Esophagus (tissue), 2 donors: Measurements from ENCODE around the gene LHFPL5. TPM values are rescaled to one million over a fixed set of nuclear protein-coding genes. Genes with fewer than 3 reads are reported as not detected.

ENCODE experiments used
- H3K27ac ChIP-seq, 2 donors: one replicate each; pipeline ENCODE4 v1.5.1; 2013; ENCODE audit warnings: low read depth in 2 of 2, mild to moderate bottlenecking in 2 of 2, inconsistent platforms in 1 of 2, low read length in 1 of 2, moderate library complexity in 1 of 2
- H3K27me3 ChIP-seq, 2 donors: one replicate each; pipeline ENCODE4 v1.6.1; 2013; ENCODE audit warnings: low read length in 2 of 2, control low read depth in 1 of 2, mild to moderate bottlenecking in 1 of 2; ENCODE audit not compliant: insufficient read depth in 2 of 2, control insufficient read depth in 1 of 2
- H3K36me3 ChIP-seq, 2 donors: one replicate each; pipeline ENCODE4 v1.6.1; 2013; ENCODE audit warnings: low read length in 1 of 2; ENCODE audit not compliant: control insufficient read depth in 2 of 2, insufficient read depth in 2 of 2
- H3K4me1 ChIP-seq, 2 donors: one replicate each; pipeline ENCODE4 v1.6.1; 2013; ENCODE audit warnings: low read length in 1 of 2; ENCODE audit not compliant: control insufficient read depth in 2 of 2, insufficient read depth in 2 of 2
- H3K4me3 ChIP-seq, 2 donors: one replicate each; pipeline ENCODE4 v1.5.1; 2013; ENCODE audit warnings: low read length in 2 of 2, mild to moderate bottlenecking in 2 of 2, low read depth in 1 of 2, moderate library complexity in 1 of 2
- H3K9me3 ChIP-seq, 2 donors: one replicate each; pipeline ENCODE4 v1.6.1; 2013; ENCODE audit warnings: mild to moderate bottlenecking in 2 of 2, low read depth in 1 of 2, low read length in 1 of 2, moderate library complexity in 1 of 2; ENCODE audit not compliant: control insufficient read depth in 2 of 2, insufficient read depth in 1 of 2
- WGBS, 2 donors: extraction: QIAGEN DNeasy Blood & Tissue Kit; methylation state at CpG; one replicate each; pipeline ENCODE4 v1.1.7; 2013; 5-methylcytosine and 5-hydroxymethylcytosine counted together
- polyA plus RNA-seq, 2 donors: library from polyadenylated mRNA; stranded (reverse); fragments of 200-250 nt; gene quantifications; one replicate each; pipeline ENCODE4 v1.2.3, GENCODE V29; 2013
- donor health status: healthy with polysubstance abuse.
- donor health status: Bipolar disorder and iron deficiency.

Gene LHFPL5
- polyA plus RNA-seq, 2 donors, result not detected

- Histone ChIP-seq H3K36me3 (peaks cover 2 to 6% of the 10 kb centered on the region in 2 donors), H3K27ac (no peak overlapping the region), H3K9me3 (no peaks in the 10 kb centered on the region), H3K4me1 (no peaks in the 10 kb centered on the region), H3K4me3 (no peak overlapping the region), H3K27me3 (no peaks in the 10 kb centered on the region)
- 50 to 97% methylated on average over 1 of the region's 1 CpG for WGBS, 2 donors
Observed at GRCh38 chr6:35839019-35839418, 33.9 kb downstream of the LHFPL5 start.

GRCh38 chr6:35842381-35842780 lies 37.2 kb downstream of the LHFPL5 start:
- Histone ChIP-seq H3K36me3 (peaks cover 0 to 2% of the 10 kb centered on the region in 2 donors), H3K4me3 (no peak overlapping the region), H3K9me3 (no peaks in the 10 kb centered on the region), H3K4me1 (no peaks in the 10 kb centered on the region), H3K27me3 (no peaks in the 10 kb centered on the region), H3K27ac (no peak overlapping the region)
- 90 to 94% methylated on average over 3 of the region's 3 CpGs for WGBS, 2 donors

GRCh38 chr6:35844290-35844689 lies 39.1 kb downstream of the LHFPL5 start:
- H3K4me3 ChIP-seq, result no peak overlapping the region
- H3K27ac ChIP-seq, result no peak overlapping the region
- H3K36me3 ChIP-seq, result no peaks in the 10 kb centered on the region
- no peaks in the 10 kb centered on the region for H3K9me3 ChIP-seq
- WGBS, 2 donors, result 92 to 96% methylated on average over 3 of the region's 3 CpGs
- H3K27me3 ChIP-seq, result no peaks in the 10 kb centered on the region
- H3K4me1 ChIP-seq, result no peaks in the 10 kb centered on the region

- Histone ChIP-seq H3K27ac (no peak overlapping the region), H3K9me3 (no peaks in the 10 kb centered on the region), H3K36me3 (peaks cover 0 to 2% of the 10 kb centered on the region in 2 donors), H3K27me3 (no peaks in the 10 kb centered on the region), H3K4me1 (no peaks in the 10 kb centered on the region), H3K4me3 (no peak overlapping the region)
- 75 to 76% methylated on average over 2 of the region's 2 CpGs for WGBS, 2 donors
Observed at GRCh38 chr6:35850208-35850607, 45.1 kb downstream of the LHFPL5 start.

GRCh38 chr6:35852994-35853393 lies 47.8 kb downstream of the LHFPL5 start:
- Histone ChIP-seq H3K36me3 (peaks cover 0 to 7% of the 10 kb centered on the region in 2 donors), H3K27ac (no peak overlapping the region), H3K27me3 (no peaks in the 10 kb centered on the region), H3K4me3 (no peak overlapping the region), H3K4me1 (no peaks in the 10 kb centered on the region), H3K9me3 (no peaks in the 10 kb centered on the region)
- WGBS, 2 donors, result 87 to 91% methylated on average over 4 of the region's 4 CpGs

GRCh38 chr6:35856250-35856649 lies 51.1 kb downstream of the LHFPL5 start:
- Histone ChIP-seq H3K4me3 (no peak overlapping the region), H3K36me3 (peaks cover 3 to 9% of the 10 kb centered on the region in 2 donors), H3K9me3 (no peaks in the 10 kb centered on the region), H3K4me1 (no peaks in the 10 kb centered on the region), H3K27ac (no peak overlapping the region), H3K27me3 (no peaks in the 10 kb centered on the region)
- 96 to 100% methylated on average over 1 of the region's 1 CpG for WGBS, 2 donors

- Histone ChIP-seq H3K4me1 (no peaks in the 10 kb centered on the region), H3K9me3 (no peaks in the 10 kb centered on the region), H3K4me3 (no peak overlapping the region), H3K27me3 (no peaks in the 10 kb centered on the region), H3K27ac (no peak overlapping the region), H3K36me3 (peaks cover 3 to 17% of the 10 kb centered on the region in 2 donors)
Observed at GRCh38 chr6:35857853-35858252, 52.7 kb downstream of the LHFPL5 start.

- Histone ChIP-seq H3K36me3 (peaks cover 3 to 15% of the 10 kb centered on the region in 2 donors), H3K4me1 (no peaks in the 10 kb centered on the region), H3K27ac (no peak overlapping the region), H3K9me3 (no peaks in the 10 kb centered on the region), H3K27me3 (no peaks in the 10 kb centered on the region), H3K4me3 (no peak overlapping the region)
- WGBS, 2 donors, result 89 to 90% methylated on average over 4 of the region's 4 CpGs
Observed at GRCh38 chr6:35859367-35859766, 54.2 kb downstream of the LHFPL5 start.

Other genes with a start within 250 kb of the LHFPL5 start
- gene FKBP5, start 116.4 kb upstream of the LHFPL5 start, polyA plus RNA-seq, result 10 to 100 TPM; 32.8 to 45.9 TPM
- under 1 TPM; 0.27 to 0.96 TPM for gene ARMC12, start 68.3 kb upstream of the LHFPL5 start, polyA plus RNA-seq
- not detected for gene CLPSL2, start 28.8 kb upstream of the LHFPL5 start, polyA plus RNA-seq
- gene CLPSL1, start 24.3 kb upstream of the LHFPL5 start, polyA plus RNA-seq, result not detected
- gene CLPS, start 8.0 kb upstream of the LHFPL5 start, polyA plus RNA-seq, result 1 to 10 TPM in 1 of 2 donors, under 1 TPM in 1; 0.28 to 1.1 TPM
- gene SRPK1, start 115.7 kb downstream of the LHFPL5 start, polyA plus RNA-seq, result 10 to 100 TPM; 15.2 to 20.2 TPM
- under 1 TPM in 1 of 2 donors, not detected in 1; 0.04 TPM for gene SLC26A8, start 219.3 kb downstream of the LHFPL5 start, polyA plus RNA-seq
- 10 to 100 TPM; 11.3 to 19.1 TPM for gene MAPK14, start 222.5 kb downstream of the LHFPL5 start, polyA plus RNA-seq